ENCODE data around the gene PICALM. TPM values are rescaled to one million over a fixed set of nuclear protein-coding genes. Genes with fewer than 3 reads are reported as not detected.

PICALM gene
- total RNA-seq (2016; rRNA removed; fragmentation: Illumina TruSeq; extraction: Trizol) = 97.6 and 122 TPM in 2 replicates
- total RNA-seq (2016; cell fraction: cytosol; rRNA removed; fragmentation: Illumina TruSeq; extraction: Trizol; ENCODE audit: low read depth) = 185 and 210 TPM in 2 replicates
- total RNA-seq (2016; cell fraction: insoluble cytoplasmic fraction; rRNA removed; fragmentation: Illumina TruSeq; extraction: Trizol) = 99.5 and 114 TPM in 2 replicates
- total RNA-seq (2016; cell fraction: membrane; rRNA removed; fragmentation: Illumina TruSeq; extraction: Trizol) = 78.0 and 99.1 TPM in 2 replicates
- 105 and 121 TPM in 2 replicates for total RNA-seq (2016; cell fraction: nucleus; rRNA removed; fragmentation: Illumina TruSeq; extraction: Trizol)
- 148 and 154 TPM in 2 replicates for polyA plus RNA-seq (2011; rRNA removed)
- 71.2 and 106 TPM in 2 replicates for polyA plus RNA-seq (2011; cell fraction: cytosol; rRNA removed)
- polyA plus RNA-seq (2011; cell fraction: nucleus; rRNA removed) = 84.2 and 123 TPM in 2 replicates
- 83.5 and 95.3 TPM in 2 replicates for polyA plus RNA-seq (2012)
- polyA plus RNA-seq (2016; cell fraction: cytosol; fragmentation: Illumina TruSeq; extraction: Trizol; ENCODE audit: low read depth) = 4.3 and 4.7 TPM in 2 replicates
- 105 and 110 TPM in 2 replicates for polyA plus RNA-seq (2016; cell fraction: insoluble cytoplasmic fraction; fragmentation: Illumina TruSeq; extraction: Trizol; ENCODE audit: low read depth)
- polyA plus RNA-seq (2016; cell fraction: membrane; fragmentation: Illumina TruSeq; extraction: Trizol; ENCODE audit: low read depth) = 15.5 and 17.4 TPM in 2 replicates
- polyA plus RNA-seq (2016; cell fraction: nucleus; fragmentation: Illumina TruSeq; extraction: Trizol; ENCODE audit: insufficient read depth, low read depth) = 70.7 and 87.4 TPM in 2 replicates
- polyA minus RNA-seq (2011; rRNA and poly(A)+ RNA removed; ENCODE audit: low replicate concordance) = 247 and 783 TPM in 2 replicates
- polyA minus RNA-seq (2011; cell fraction: cytosol; rRNA and poly(A)+ RNA removed) = 130 and 147 TPM in 2 replicates
- polyA minus RNA-seq (2011; cell fraction: nucleus; rRNA and poly(A)+ RNA removed) = 306 and 365 TPM in 2 replicates
- Bru-seq, nascent RNA = percentile 94 among the genes with signal in this experiment
- percentile 95 among the genes with signal in this experiment for BruChase-seq, experiment 1, labeled RNA remaining after a 6-hour chase
- BruChase-seq, experiment 2, labeled RNA remaining after a 2-hour chase = percentile 94 among the genes with signal in this experiment
- long read RNA-seq, experiment 1, partial matches to known transcripts = 6 of 10 reads
- long read RNA-seq, experiment 1, other reads (novel, unspliced or antisense) = 2 of 10 reads
- long read RNA-seq, experiment 2, transcript PICALM-219 (20 exons, 3,474 nt) = major isoform, 9 of 165 reads
- long read RNA-seq, experiment 2, partial matches to known transcripts = 29 of 165 reads
- long read RNA-seq, experiment 2, other reads (novel, unspliced or antisense) = 122 of 165 reads

DNA sequence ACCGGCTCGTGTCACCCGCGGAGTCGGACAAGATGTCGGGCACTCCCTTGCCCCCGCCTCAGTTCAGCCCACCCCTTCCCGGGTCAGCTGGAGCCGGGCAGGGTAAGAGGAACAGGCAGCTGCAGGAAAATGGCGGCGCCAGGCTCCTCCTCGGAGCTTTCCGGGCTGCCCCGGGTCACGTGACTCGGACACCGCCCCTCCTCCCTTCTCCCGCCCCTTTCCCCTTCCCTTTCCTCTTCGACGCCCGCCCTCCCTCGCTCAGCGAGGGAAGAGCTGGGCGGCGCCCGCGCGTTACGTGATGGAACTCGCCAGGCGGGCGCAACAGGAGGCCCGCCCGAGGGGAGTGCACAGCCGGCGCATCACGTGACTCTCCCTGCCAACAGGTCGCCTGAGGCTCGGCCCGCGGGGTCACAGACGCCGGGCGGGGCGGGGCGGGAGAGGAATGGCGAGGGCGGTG is at the start of gene PICALM:
TSS of gene PICALM (minus strand) at position 134 of the 457 bp plus-strand sequence. CDS start 304 bp downstream, outside the sequence.
- CTCF ChIA-PET (ENCODE audit: low intra/inter-chr PET ratio, low total read pairs) = no interaction called here
- in situ Hi-C loops (cut with HindIII; ENCODE audit: extremely low pct_ligation_motif_present, low pct_unique_long_range_greater_than_20kb) = no loop called here
- no TSS peak for BruUV-seq (replicated peaks)
- WGBS (ENCODE audit: low lambda C conversion rate) = 0% methylated on average over 29 of the region's 48 CpGs
- H3K36me3 ChIP-seq (replicated peaks in 1 of 2; ENCODE audit: control insufficient read depth in 1 of 2, insufficient read depth in 2 of 2, low read length in 2 of 2) = no peaks in the 10 kb centered on the region
- peaks cover 47% of the 10 kb centered on the region for H3K79me2 ChIP-seq (ENCODE audit: insufficient read depth, low read length)
- H2AFZ ChIP-seq (ENCODE audit: low read length) = peak within 1 kb of the TSS; percentile 58
- ATAC-seq (peak; percentile 92), FAIRE-seq (peak; percentile 44), DNase-seq (ENCODE audit: low spot score) (peak; percentile 96)
- peaks cover 32% of the 10 kb centered on the region for H3K4me1 ChIP-seq (ENCODE audit: insufficient read depth, low read length)
- peak within 1 kb of the TSS; percentile 86 for H3K27ac ChIP-seq (ENCODE audit: extremely low read length, insufficient read depth, low read length)
- peaks cover 35% of the 10 kb centered on the region for H4K20me1 ChIP-seq (ENCODE audit: insufficient read depth, low read length)
- POLR2A ChIA-PET = interaction anchor here (0.7 to 2.2 kb wide), 18 partner anchors 13 to 421 kb away, joined by 3 to 11 read pairs (median 5); partner anchors contain the start of genes CCDC83, EED and TMEM126A
- H3K27me3 ChIP-seq (ENCODE audit: control insufficient read depth in 1 of 2, insufficient read depth in 2 of 2, low read length in 2 of 2) = peaks cover 0 to 5% of the 10 kb centered on the region in 2 experiments; a peak in 1 of 5 replicates
- H3K9ac ChIP-seq (ENCODE audit: insufficient read depth, low read depth, low read length) = peak within 1 kb of the TSS; percentile 91
- H3K4me2 ChIP-seq (ENCODE audit: low read depth, low read length) = peak within 1 kb of the TSS; percentile 95
- intact Hi-C loops (cut with micrococcal nuclease; ENCODE audit: unreplicated experiment) = loop anchor here (2.0 to 10.0 kb wide), 3 partner anchors 124 to 444 kb away; partner anchors contain the start of genes DLG2 and TMEM126B
- peak within 1 kb of the TSS; percentile 83 to 99 (median 84) for H3K4me3 ChIP-seq (replicated peaks in 1 of 3; ENCODE audit: insufficient read depth in 1 of 3, low read depth in 2 of 3, low read length in 3 of 3)
- H3K9me3 ChIP-seq (ENCODE audit: low read length) = no peaks in the 10 kb centered on the region
- TF ChIP-seq SP5 (CRISPR knock-in tag; IDR thresholded peaks at IDR 0.05; ENCODE audit: borderline replicate concordance, low read depth) (peak; percentile 87), ARID4A (CRISPR knock-in tag; IDR thresholded peaks at IDR 0.05; ENCODE audit: borderline replicate concordance) (peak; percentile 67; the same call in 1 of the 2 replicates), THAP9 (CRISPR knock-in tag; IDR thresholded peaks at IDR 0.05; ENCODE audit: borderline replicate concordance) (peak; percentile 91; the same call in 1 of the 2 replicates), GPN1 (CRISPR knock-in tag; IDR thresholded peaks at IDR 0.05; ENCODE audit: borderline replicate concordance) (no peak), BRCA1 (CRISPR knock-in tag; IDR thresholded peaks at IDR 0.05) (no peak), NFE2 (CRISPR knock-in tag; IDR thresholded peaks at IDR 0.05) (no peak), SALL1 (CRISPR knock-in tag; IDR thresholded peaks at IDR 0.05) (peak; percentile 89)
- TF ChIP-seq, protein P1, sequence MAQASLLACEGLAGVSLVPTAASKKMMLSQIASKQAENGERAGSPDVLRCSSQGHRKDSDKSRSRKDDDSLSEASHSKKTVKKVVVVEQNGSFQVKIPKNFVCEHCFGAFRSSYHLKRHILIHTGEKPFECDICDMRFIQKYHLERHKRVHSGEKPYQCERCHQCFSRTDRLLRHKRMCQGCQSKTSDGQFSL (CRISPR knock-in tag; IDR thresholded peaks at IDR 0.05) = peak; percentile 66; the same call in 1 of the 2 replicates
